Measurements from ENCODE around the gene IPP. TPM values are rescaled to one million over a fixed set of nuclear protein-coding genes. Genes with fewer than 3 reads are reported as not detected.
A peak's percentile ranks its signal among the peaks of the same experiment; 100 is the strongest.
"Not testable (repeated sequence)": the region's sequence is repeated elsewhere in the genome, so short reads cannot be mapped to it uniquely, and the experiment has no call there.

IPP gene
- polyA plus RNA-seq, 10 donors: 17.0 to 25.6 (median 20.4) TPM

DNA sequence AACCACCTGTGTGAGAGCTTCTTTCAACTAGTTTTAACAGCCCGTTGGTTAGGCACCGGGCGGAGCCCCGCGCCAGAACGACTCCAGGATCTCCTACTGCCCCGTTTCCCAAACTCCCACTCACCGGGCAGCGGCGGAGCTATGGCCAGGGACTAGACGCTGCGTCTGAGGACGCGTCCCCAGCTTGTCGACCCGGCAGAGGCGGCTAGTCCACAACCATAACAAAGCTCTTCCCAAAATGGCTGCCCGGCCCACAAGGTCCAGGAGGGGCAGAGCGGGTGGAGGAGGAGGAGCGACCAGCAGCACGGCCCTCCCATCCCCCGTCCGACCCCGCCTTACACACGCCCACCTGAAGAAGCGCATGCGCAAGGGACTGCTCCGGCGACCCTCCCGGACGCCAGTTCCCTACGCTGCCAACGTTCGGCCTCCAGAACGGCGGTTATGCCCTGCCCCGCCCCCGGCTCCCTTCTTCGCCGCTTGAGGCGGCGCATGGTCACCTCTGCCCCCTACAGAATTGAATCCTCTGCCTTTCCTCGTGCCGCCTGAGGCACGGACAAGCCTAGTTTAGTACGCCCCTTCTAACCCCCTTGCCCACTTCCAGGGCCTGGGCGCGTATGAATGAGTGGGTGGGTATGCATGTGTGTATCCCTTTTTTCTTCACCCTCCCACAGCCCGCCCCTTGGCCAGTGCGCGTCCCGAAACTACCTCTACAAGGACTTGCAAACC is 64.0 kb downstream of the IPP start, which contains the start of gene GPBP1L1:
Gene GPBP1L1 (minus strand): TSS at position 246 of the 726 bp plus-strand sequence. CDS start 27,446 bp downstream, outside the sequence.
- DNase-seq: peak; percentile 97 to 99 (median 99)

DNA sequence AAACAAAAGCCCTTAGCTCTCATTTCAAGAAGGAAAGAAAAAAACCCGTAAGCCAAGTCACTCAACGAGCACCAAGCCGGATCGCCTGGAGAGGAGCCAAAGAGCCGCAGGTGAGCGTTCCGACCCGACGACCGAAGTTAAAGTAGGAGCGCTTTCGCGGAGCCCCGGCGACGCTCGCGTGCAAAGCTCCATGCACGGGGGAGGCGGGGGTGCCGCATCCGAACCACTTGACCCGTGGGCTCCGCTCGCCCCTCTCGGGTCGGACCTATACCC is 64.5 kb downstream of the IPP start:
- peak in 2 of 3 donors; percentile 47 to 68 for DNase-seq

DNA sequence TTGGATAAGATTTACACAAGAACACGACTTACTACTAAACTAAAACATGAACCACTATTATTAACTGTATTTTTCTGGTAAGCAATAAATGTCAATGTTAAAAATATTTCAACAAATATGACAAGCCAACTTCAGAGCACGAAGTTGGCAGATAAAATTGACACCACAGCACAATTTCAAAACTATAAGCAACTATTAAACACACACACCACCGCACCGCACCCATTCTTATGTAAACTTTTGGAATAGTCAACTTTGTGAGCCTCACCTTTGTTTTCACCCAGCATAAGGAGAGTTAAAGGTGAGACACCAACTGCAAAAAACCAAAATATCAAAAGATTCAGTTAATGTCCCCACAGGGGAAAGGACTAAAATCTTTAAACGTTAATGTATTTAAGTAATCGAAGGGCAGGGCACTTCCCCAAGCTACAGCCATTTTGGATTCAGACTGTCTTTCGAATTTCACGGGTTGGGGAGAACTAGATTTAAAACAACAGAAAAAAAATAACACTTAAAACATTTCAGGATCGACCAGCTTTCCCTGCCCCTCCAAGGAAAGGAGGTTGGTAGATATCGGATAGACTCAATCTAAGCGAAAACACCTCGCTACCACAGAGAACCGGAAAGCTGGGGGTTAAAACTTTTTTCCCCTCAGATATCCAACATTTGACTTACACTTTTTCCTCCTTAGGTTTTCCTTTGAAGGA is 65.0 kb downstream of the IPP start:
- peak in 2 of 3 donors; percentile 15 to 68 for DNase-seq

DNA sequence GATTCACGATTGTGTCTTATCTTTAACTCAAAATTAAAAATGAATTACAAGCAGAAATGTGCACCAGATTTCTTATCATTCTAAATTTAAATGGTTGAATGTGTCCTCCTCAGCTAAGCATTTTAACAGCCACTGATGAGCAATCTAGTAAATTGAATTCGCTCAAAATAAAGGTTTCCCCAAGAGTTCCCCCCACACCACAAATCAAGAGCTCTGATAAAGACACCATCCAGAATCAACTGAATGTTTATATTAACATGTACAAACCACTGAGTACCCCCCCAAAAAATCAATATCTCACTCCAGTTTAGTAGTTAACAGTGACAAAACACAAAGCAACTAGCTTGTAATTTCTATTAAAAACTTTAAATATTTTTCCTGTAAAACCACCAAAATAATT is 66.1 kb downstream of the IPP start:
- no peak for DNase-seq

DNA sequence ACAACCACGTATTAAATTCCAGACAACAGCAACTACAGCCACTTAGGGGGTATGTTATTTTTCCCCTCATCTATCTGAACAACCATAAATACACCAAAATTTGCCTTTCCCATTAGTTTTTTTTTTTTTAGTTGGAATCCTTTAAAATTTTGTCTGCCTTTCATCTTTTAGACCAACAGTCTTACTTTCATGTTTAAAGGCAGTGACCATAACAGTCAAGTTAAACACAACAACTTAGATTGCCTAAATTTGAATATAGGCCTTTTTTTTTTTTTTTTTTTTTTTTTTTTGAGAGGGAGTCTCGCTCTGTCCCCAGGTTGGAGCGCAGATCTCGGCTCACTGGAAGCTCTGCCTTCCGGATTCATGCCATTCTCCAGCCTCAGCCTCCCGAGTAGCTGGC is 67.5 kb downstream of the IPP start:
- no peak for DNase-seq

DNA sequence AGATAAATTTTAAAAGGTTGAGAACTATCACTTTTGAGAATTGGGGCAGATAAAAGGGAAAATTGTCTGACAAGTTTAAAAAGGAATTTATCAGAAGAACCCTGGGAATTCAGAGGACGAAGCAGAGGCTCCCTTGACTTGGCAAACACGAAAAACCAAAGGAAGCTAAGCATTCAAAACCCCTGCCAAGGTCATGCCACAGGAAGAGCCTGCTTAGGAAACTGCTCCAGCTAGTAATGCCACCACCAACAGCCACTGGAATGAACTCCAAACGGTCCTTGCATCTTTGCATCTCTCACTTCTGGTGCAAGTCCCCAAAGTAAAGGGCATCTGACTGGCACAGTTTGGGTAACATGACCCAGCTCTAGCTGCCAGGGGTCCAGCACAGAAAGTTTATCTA is 71.3 kb downstream of the IPP start:
- no peak for DNase-seq

DNA sequence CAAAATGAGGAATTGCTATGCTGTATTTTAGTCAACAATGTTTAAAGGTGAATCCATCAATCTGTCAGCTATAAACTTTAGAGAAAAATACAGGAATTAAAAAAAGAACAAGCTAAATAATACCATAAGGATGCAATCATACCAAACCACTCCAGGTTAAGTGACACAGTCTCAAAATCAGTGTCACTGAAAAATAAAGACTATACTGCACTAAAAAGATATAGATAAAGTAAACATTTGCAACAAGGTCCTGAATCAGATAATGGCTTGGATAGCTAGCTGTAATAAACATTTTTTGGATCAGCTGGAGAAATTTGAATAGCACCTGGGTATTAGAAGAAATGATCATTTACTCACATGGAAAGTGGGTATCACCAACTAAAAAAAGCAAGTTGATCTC is 72.0 kb downstream of the IPP start:
- no peak for DNase-seq

DNA sequence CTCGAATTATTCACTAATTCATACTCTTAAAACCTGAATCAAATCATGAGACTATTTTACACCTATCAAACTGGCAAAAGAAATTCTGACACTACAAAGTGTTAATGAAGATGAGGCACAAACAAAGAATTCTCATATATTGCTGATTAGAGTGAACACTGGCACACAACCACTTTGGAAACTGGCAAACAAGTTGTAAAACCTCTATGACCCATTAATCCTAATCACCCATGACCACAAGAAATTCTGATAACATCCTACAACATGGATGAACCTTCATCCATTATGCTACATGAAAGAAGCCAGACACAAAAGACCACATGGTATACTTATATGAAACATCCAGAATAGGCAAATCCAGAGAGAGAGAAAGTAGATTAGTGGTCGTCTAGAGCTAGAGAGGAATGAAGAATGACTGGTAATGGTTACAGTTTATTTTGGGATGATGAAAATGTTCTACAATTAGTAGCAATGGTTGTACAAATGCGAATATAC is 72.7 kb downstream of the IPP start:
- no peak for DNase-seq

DNA sequence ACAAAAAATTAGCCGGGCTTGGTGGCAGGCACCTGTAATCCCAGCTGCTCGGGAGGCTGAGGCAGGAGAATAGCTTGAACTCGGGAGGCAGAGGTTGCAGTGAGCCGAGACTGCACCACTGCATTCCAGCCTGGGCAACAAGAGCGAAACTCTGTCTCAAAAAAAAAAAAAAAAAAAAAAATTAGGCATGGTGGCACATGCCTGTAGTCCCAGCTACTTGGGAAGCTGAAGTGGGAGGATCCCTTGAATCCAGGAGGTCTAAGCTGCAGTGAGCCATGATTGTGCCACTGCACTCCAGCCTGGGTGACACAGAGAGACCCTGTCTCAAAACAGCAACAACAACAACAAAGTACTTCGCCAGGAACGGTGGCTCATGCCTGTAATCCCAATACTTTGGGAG is 73.9 kb downstream of the IPP start:
- not testable (repeated sequence) for DNase-seq

DNA sequence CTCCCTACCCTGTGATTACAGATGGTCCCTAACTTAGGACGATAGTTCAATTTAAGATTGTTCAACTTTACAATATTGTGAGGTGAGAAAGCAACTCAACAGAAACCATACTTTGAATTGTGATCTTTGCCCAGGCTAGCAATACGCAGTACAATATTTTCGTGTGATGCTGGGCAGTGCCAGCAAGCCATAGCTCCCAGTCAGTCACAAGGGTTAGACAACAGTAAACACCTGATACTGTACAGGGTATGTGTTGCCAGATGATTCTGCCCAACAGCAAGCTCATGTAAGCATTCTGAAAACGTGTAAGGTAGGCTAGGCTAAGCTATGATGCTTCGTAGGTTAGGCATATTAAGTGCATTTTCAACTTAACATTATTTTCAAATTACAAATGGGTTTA is 76.0 kb downstream of the IPP start:
- DNase-seq: no peak

DNA sequence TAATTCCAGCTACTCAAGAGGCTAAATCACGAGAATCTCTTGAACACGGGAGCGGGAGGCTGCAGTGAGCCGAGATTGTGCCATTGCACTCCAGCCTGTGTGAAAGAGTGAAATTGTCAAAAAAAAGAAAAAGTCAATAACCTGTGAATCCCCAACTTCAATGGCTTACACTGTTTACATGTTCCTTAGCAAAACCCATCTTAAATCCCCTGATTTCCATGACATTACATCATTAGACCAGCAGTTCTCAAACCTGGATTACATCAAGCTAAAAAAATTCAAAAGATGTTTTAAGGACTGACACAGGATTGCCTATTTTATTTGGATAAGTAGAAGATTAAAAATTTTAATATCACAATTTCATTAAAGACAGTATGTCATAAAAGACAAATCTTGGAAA is 76.5 kb downstream of the IPP start:
- DNase-seq: no peak

DNA sequence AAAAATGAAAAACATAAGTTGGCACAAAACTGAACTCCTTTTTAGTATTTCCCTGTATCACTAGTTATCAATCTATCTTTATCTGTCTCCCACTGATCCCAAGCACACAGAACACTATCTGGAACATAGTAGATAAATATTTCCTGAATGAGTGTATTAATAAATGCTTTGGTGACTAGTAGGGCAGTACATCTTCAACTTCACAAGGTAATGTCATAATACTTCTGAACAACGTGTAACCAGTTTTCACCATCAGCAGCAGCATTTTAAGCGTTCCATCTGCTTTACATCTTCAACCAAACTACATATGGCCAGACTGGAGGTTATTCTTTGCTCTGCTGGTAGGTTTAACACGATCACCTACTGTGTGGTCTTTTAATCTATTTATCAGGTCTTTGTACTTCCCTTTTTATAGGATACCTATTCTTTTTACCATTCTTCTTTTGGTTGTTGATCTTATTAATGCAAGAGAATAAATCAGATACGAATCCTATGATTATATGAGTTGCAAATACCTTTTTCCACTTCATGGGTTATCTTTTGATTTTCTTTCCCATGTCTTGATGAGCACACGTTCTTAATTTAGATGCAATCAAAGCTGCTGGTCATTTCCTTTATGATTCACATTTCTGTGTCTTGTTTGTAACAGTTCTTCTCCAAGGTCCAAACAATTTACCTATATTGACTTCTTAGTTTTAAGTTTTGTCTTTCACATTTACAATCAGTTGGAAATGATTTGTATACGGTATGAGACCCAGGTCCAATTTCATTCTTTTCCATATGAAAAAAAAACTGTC is 80.4 kb downstream of the IPP start:
- peak in 1 of 3 donors; percentile 14 for DNase-seq

DNA sequence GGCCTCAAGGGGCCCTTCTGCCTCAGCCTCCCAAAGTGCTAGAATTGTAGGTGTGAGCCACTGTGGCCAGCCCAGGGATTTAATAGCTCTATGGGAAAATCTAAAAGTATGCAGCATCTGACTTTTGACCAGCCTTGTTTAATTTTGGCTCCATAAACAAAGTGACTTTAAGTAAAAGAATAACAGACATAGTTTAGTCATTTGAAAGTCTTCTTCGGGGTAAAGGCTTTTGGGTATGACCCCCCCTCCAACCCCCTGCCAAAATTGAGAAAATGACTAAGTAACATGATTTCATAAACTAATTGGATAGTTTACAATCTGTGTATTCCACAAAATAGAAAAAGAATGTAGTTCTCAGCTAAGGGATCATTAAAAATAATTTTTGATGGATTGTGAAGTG is 81.1 kb downstream of the IPP start:
- no peak for DNase-seq

DNA sequence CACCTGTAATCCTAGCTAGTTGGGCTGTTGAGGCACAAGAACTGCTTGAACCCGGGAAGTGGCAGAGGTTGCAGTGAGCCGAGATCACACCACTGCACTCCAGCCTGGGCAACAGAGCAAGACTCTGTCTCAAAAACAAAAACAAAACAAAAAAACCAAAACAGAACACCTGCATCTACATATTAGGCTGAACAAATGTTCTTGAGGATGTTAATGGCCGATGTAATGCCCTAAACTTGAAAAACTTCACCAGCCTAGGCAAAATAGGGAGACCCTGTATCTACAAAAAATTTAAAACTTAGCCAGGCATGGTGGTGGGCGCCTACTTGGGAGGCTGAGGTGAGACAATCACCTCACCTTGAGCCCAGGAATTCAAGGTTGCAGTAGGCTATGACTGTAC is 81.9 kb downstream of the IPP start:
- no peak for DNase-seq

DNA sequence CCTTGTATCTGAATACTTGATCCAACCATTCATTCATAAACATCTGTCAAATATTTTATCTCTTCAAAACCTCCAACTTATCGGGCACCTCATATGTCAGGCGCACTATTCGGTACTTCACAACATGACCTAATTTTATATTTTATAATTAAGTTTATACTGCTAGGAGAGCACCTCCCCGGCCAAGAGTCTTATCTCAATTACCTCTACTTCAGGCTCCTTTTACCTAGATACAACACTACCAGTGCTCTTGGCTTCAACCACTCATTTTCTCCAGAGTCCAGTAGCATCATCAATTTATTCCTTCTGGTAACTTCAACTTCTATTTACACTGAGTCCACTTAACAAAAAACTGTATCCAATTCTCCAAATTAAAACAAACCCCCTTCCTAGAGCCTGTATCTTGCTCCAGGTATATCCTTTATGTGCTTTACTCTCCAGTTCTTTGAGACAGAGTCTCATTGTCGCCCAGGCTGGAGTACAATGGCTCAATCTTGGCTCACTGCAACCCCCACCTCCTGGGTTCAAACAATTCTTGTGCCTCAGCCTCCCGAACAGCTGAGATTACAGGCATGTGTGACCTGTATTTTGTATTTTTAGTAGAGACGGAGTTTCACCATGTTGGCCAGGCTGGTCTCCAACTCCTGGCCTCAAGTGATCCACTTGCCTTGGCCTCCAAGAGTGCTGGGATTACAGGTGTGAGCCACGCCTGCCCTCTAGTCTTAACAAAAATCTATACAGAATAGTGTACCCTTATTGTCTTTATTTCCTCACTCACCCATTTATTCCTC is 82.9 kb downstream of the IPP start:
- no peak for DNase-seq

DNA sequence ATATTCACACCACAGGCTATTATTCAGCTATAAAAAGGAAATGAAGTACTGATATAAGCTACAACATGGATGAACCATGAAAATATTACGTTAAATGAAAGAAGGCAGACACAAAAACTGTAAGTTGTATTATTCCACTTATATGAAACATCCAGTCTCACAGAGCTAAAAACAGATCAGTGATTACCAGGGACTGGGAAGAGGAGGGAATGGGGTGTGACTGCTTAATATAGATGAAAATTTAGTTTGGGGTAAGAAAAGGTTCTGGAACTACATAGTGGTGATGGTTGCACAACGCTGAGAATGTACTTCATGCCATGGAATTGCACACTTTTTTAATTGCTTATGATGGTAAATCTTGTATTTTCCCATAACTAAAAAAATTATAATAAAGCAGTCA is 83.6 kb downstream of the IPP start:
- DNase-seq: no peak

DNA sequence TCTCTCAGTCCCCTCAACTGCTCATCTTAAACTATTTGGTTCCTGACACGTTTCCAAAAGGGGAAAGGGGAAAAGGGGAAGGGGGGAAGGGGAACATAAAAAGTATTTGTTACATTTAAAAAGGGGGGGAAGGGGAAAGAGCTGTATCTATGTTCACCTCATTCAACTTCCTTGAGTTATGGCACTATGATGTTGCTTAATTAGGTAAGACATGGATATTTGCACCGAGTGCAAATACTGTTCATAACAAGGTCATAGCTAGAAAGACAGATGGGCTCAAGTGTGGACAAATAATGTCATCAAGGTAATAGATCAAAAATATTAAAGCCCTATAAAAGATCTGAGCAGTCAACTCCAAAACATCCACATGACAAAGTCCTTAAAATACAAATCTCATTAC is 90.1 kb downstream of the IPP start:
- DNase-seq: no peak

DNA sequence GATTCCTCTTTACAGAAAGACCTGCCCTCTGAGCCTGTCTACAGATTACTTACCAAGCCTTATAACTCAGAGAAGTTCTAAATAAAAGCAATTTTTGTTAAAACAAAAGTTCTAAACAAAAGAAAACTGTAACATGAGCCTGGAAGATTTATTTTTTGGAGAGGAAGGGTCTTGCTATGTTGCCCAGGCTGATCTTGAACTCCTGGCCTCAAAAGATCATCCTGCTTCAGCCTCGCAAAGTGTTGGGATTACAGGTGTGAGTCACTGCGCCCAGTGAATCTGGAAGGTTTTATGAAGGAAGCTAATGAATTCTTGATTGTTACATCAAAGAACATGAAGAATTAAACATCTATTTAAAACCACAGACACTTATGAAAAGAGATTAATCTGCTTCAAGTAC is 91.2 kb downstream of the IPP start:
- no peak for DNase-seq

DNA sequence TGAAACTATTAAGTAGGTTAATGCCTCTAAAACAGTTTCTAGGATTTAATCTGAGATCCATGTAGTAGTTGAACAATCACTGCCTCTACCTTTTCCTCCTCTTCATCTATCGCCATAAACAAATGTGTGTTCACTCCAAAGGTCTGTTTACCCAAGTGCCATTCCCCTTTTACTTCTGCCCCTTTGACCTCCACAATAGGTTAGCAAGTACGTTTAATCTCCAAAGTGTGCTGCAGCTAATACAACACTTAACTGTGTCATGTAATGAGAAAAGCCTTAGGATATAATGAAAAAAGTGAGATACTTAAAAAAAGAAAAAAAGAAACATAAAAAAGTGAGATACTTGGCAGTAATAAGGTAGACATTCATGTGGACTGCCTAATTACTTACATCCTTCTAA is 92.3 kb downstream of the IPP start:
- no peak for DNase-seq

DNA sequence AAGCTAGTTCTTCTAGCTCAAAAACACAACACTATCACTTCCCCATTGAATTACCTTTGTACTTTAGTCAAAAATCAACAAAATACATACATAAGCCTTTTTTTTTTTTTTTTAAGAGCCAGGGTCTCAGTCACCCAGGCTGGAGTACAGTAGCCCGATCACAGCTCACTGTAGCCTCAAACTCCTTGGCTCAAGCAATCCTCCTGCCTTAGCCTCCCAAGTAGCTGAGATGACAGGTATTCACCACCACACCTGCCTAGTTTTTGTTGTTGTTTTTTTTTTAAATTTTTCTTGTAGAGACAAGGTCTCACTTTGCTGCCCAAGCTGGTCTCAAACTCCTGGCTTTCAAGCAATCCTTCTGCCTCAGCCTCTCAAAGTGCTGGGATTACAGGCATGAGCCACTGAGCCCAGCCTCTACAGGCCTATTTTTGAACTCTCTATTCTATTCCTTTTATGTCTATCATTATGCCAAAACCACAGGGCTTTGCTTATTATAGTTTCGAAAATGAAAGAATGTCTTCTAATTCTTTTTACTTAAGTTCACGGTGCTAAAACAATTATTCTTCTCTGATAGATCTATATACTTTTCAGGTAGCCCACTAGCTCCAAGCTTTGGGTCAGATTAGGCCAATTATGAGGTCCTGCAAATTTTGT is 93.8 kb downstream of the IPP start:
- no peak for DNase-seq

DNA sequence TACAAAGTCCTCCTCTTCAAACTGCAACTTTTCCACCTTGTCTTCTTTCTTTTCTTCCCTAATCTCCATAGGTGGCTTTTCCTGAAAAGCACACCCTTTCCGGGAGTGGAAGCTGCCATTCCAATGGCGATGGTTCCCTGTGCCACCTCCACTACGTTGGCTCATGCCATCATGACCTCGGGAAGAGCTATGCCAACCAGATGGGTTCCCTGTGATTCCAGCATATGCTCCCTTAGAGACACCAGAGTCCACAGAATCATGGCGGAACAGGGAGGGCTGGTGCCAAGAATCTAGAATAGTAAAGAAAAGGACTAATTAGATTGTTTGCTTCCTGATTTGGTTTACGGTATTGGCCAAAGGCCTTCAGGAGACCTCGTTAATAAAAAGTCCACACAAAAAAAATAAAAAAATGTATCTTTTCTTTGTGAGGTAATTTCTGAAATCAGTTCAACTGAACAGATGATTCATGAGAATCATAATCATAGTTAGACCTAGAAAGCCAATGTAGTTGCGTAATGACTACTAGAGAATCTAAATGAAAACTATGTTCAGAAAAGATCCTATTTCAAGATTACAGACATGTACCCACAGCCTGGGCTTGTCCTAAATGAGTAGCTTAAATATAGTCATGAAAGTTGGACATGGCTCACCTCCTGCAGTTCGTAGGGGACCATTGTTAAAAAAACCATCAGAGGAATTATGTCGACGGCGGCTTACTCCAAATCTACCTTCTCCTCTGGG is 95.7 kb downstream of the IPP start:
- no peak for DNase-seq

Data from muscle of back (tissue), 11 donors.